KOPT-K1 (cell line): ENCODE measurements around the gene NUAK2.

Experiments used
- H3K27ac ChIP-seq: fragments of 200-600 bp; sonication (generic); 2 replicates; pipeline ENCODE4 v1.5.1; 2016; ENCODE audit warnings: antibody characterized with exemption, mild to moderate bottlenecking, low read depth, low read length; ENCODE audit not compliant: poor library complexity, severe bottlenecking
- H3K36me3 ChIP-seq: fragments of 200-600 bp; sonication (generic); 2 replicates; pipeline ENCODE4 v1.5.1; 2017; ENCODE audit warnings: antibody characterized with exemption, mild to moderate bottlenecking, low read length, moderate library complexity; ENCODE audit not compliant: insufficient read depth
- H3K9me3 ChIP-seq: fragments of 200-600 bp; sonication (generic); 2 replicates; pipeline ENCODE4 v1.5.1; 2017; ENCODE audit warnings: antibody characterized with exemption, low read length, mild to moderate bottlenecking; ENCODE audit not compliant: insufficient read depth, poor library complexity, severe bottlenecking

NUAK2 gene

GRCh38 chr1:205337481-205337880, 15.9 kb upstream of the NUAK2 start:
- Histone ChIP-seq H3K27ac (no peak overlapping the region), H3K9me3 (no peaks in the 10 kb centered on the region), H3K36me3 (no peaks in the 10 kb centered on the region)

- Histone ChIP-seq H3K27ac (no peak overlapping the region), H3K36me3 (no peaks in the 10 kb centered on the region), H3K9me3 (no peaks in the 10 kb centered on the region)
Measured at GRCh38 chr1:205335692-205336091, 14.1 kb upstream of the NUAK2 start.

GRCh38 chr1:205332015-205332791, 10.7 kb upstream of the NUAK2 start:
- no peaks in the 10 kb centered on the region for H3K9me3 ChIP-seq
- no peak overlapping the region for H3K27ac ChIP-seq
- no peaks in the 10 kb centered on the region for H3K36me3 ChIP-seq

GRCh38 chr1:205330150-205330549, 8.6 kb upstream of the NUAK2 start:
- no peaks in the 10 kb centered on the region for H3K9me3 ChIP-seq
- H3K27ac ChIP-seq = no peak overlapping the region
- no peaks in the 10 kb centered on the region for H3K36me3 ChIP-seq

- Histone ChIP-seq H3K9me3 (no peaks in the 10 kb centered on the region), H3K36me3 (no peaks in the 10 kb centered on the region), H3K27ac (no peak overlapping the region)
Measured at GRCh38 chr1:205329719-205330118, 8.2 kb upstream of the NUAK2 start.

- no peaks in the 10 kb centered on the region for H3K9me3 ChIP-seq
- H3K36me3 ChIP-seq = no peaks in the 10 kb centered on the region
- H3K27ac ChIP-seq = no peak overlapping the region
Measured at GRCh38 chr1:205328476-205328875, 6.9 kb upstream of the NUAK2 start.

- H3K9me3 ChIP-seq = no peaks in the 10 kb centered on the region
- no peak overlapping the region for H3K27ac ChIP-seq
- no peaks in the 10 kb centered on the region for H3K36me3 ChIP-seq
Measured at GRCh38 chr1:205326812-205327466, 5.4 kb upstream of the NUAK2 start.

GRCh38 chr1:205325334-205325884, 3.9 kb upstream of the NUAK2 start:
- H3K27ac ChIP-seq = no peak overlapping the region

GRCh38 chr1:205324781-205325180, 3.2 kb upstream of the NUAK2 start:
- H3K27ac ChIP-seq = no peak overlapping the region
- H3K36me3 ChIP-seq = no peaks in the 10 kb centered on the region
- H3K9me3 ChIP-seq = no peaks in the 10 kb centered on the region

More at GRCh38 chr1:205325334-205325884, 3.9 kb upstream of the NUAK2 start:
- Histone ChIP-seq H3K36me3 (no peaks in the 10 kb centered on the region), H3K9me3 (no peaks in the 10 kb centered on the region)

- Histone ChIP-seq H3K27ac (no peak overlapping the region), H3K9me3 (no peaks in the 10 kb centered on the region)
Measured at GRCh38 chr1:205323794-205324193, 2.2 kb upstream of the NUAK2 start.

GRCh38 chr1:205321959-205322283, 376 bp upstream of the NUAK2 start:
- no peaks in the 10 kb centered on the region for H3K9me3 ChIP-seq
- H3K27ac ChIP-seq = no peak overlapping the region
- no peaks in the 10 kb centered on the region for H3K36me3 ChIP-seq

More at GRCh38 chr1:205323794-205324193, 2.2 kb upstream of the NUAK2 start:
- no peaks in the 10 kb centered on the region for H3K36me3 ChIP-seq

- no peaks in the 10 kb centered on the region for H3K36me3 ChIP-seq
- H3K27ac ChIP-seq = no peak overlapping the region
- H3K9me3 ChIP-seq = no peaks in the 10 kb centered on the region
Measured at GRCh38 chr1:205319081-205320018, 2.2 kb downstream of the NUAK2 start.

- Histone ChIP-seq H3K9me3 (no peaks in the 10 kb centered on the region), H3K27ac (no peak overlapping the region), H3K36me3 (no peaks in the 10 kb centered on the region)
Measured at GRCh38 chr1:205318231-205318991, 3.1 kb downstream of the NUAK2 start.

- Histone ChIP-seq H3K9me3 (no peaks in the 10 kb centered on the region), H3K27ac (no peak overlapping the region), H3K36me3 (no peaks in the 10 kb centered on the region)
Measured at GRCh38 chr1:205317311-205317917, 4.1 kb downstream of the NUAK2 start.
